HG03097 (cell line): ENCODE measurements around the gene SLC66A3.

Experiments used
- ATAC-seq: cut with Tn5 transposase; IDR thresholded peaks from one replicate; pipeline ENCODE4 v1.9.1; 2021; ENCODE audit not compliant: unreplicated experiment, low FRiP score

The SLC66A3 gene

GRCh38 chr2:11155381-11156035, at the start of gene SLC66A3:
TSS of gene SLC66A3 (plus strand) at chr2:11155467. CDS start at chr2:11155547, 80 bp downstream.
- peak; percentile 79 for ATAC-seq

DNA sequence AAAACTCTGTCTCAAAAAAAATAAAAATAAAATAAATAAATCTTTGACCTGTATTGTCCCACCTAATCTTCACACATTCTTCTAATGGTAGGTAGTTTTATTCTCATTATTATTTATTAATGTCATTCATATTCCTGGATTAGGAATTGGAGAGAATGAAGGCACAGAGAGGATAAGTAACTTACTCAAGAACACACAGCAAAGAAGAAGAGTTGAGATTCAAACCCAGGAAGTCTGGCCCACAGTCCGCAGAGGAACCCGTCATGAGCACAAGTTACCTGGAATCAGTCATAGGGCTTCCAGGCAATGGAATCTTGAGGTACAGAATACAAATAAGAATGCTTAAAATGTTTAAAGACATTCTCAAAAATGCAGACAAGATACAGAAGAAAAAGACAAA, 46.3 kb upstream of the SLC66A3 start:
- no peak for ATAC-seq

- ATAC-seq, result no peak
Observed at GRCh38 chr2:11112870-11113428, 42.3 kb upstream of the SLC66A3 start.

DNA sequence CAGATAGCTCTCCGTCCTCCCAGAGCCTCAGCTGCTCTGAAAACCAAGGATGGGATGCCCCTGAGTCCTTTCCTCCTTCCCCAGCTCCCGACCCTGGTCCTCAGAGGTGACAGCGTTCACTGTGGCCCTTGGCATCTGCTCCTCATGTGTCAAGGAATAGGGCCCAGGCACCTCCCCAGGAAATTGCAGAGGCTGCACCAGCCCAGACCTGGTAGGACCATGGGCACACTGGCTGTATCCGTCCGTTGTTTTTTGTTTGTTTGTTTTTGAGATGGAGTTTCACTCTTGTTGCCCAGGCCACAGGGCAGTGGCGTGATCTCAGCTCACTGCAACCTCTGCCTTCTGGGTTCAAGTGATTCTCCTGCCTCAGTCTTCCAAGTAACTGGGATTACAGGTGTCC, 37.5 kb upstream of the SLC66A3 start:
- ATAC-seq, result no peak

GRCh38 chr2:11118761-11119160, 36.5 kb upstream of the SLC66A3 start:
- no peak for ATAC-seq

DNA sequence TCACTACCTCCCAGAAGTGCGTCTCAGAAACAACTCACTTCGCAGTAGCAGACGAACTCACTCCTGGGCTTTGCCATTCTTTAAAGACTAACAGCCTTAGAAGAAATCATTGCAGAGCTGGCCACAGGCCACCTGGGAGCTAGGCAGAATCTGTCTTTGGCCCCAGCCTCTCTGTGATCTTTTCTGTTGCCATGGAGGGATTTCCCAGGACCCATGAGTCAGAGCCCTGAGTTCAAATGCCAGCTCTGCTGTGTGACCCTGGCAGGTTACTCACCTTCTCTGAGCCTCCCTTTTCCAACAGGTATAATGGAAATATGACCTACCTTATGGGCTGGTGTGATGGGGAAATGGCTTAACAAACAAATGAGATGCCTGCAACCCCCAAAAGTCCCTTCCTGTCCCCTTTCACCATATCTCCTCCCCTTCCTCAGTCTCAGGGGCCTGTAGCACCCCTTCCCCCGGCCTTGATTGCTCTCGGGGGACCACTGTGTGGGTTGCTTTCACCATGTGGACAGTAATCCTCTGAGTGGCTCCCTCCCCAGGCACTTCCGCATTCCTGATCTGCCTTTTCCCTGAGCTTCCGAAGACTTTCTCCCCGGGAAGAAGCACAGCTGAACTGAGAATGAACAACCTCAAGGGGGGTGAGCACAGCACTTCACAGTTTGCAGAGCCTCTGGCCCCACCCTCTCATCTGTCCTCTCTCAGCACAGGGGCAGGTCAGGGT, 34.0 kb upstream of the SLC66A3 start:
- no peak for ATAC-seq

DNA sequence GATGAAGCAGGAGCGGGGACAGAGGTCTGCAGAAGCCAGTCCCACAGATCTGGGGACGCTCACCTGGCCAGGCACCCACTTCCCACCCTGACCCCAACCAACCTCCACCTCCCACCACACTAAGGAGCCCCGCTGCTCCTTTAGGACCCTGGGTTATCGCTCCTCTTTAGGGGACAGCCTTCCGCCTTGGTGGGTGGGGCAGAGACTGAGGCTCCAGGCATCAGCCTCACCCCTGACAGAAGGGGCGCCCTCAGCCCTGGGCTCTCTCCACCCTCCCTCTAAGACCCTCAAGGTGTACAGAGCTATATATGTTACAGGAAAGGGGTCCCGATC, 33.5 kb upstream of the SLC66A3 start:
- ATAC-seq, result no peak

- no peak for ATAC-seq
Observed at GRCh38 chr2:11122380-11122779, 32.9 kb upstream of the SLC66A3 start.

DNA sequence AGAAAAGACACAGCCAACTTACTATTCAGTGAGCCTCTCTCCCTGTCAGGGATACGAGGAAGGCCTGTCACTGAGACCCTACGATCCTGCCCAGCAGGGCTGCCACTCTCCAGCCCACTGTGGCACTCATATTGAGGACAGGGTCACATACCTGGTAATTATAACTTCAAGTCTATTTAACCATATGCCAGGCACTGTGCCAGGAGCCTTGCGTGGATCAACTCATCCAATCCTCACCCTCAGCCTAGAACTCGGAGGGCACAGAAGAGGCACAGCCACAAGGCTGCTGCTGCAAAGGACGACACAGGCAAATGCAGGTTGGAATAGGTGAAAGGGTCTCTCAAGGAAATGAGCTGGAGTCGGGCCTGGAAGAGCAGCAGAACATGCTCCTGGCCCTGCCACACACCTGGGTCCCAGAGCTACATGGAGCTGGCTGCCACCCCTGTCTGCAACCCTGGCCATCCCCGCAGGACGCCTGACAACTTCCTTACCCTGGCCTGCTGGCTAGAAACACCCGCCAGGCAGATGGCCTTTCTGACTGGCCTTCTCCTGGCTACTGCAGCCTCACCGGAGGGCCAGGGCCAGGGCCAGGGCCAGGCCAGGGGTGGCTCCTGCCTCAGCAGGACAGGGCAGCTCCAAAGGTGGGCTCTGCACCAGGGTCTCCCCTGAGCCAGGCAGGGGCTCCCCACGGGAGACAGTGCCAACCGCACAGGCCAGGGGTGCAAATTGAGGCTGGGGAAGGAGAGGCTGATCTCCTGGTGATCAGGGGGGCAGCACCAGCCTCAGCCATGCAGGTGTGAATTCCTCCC, 32.1 kb upstream of the SLC66A3 start:
- ATAC-seq, result no peak

GRCh38 chr2:11123856-11124759, 31.2 kb upstream of the SLC66A3 start:
- no peak for ATAC-seq

DNA sequence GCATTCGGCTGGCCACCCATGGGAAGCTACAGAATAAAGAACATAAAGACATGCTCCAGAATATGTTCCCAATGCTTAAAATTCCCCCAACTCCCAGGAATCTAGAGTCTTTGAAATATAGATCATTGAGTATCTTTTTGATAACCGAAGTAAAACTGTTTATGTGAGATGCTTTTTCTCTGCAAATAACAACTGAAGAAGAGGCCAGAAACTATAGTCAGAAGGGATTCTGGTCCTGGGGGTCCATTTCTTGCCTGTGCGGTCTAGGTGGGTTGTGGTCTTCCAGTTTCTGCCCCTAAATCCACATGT, 30.6 kb upstream of the SLC66A3 start:
- ATAC-seq, result no peak

DNA sequence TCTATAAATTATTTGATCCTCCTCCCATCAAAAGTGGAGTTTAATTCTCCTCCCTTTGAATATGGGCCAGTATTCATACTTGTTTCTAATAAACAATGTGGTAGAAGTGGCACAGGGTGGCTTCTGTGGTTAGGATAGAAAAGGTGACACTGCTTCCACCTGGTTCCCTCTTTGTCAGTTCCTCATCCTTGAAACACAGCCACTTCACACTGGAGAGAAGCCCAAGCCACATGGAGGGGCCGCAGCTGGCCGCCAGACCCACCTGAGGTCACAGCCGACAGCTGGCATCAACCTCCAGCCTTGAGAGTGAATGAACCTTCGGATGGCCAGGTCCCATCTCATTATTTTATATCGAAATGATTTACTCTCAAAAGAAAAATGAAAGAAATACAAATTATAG, 27.5 kb upstream of the SLC66A3 start:
- no peak for ATAC-seq

GRCh38 chr2:11128243-11128951, 26.9 kb upstream of the SLC66A3 start:
- ATAC-seq, result no peak

DNA sequence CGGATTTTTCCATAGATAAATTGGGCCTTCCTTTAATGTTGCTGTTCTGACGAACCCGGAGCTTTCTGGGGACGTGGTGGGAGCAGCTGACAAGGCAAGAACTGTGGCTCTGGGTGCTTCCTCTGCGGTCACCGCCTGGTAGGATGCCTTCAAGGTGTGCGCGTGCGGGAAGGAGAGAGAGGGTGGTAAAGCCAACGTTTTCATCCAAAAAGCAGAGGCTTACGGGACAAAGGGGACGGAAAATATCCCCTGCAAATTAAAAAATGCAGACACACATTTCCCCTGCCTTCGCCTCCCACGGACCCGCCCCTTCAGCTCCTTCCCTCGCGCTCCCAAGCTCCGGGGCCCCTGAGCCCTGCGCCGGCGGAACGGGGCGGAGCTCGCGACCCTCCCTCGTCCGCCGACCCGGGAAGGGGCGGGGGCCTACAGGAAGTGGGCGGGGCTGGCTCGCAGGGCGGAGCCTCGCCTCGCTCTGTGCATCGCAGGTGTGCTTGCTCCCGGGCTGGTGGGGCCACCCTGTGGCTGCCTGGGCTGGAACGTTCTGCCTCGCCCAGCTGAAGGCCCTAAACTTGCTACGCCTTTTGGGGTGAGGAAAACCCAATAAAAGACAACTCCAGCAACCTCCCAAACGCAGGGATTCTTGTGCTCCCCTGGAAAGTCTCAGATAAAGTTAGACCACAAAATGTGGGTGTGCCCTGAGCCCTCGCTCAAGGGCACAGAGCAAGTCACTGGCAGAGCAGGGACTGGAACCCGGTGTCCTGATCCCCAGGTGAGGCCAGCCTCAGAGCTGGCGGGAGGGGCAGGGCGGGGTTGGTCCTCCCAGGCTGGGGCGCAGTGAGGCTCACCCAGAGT, 25.4 kb upstream of the SLC66A3 start:
- no peak for ATAC-seq

GRCh38 chr2:11131166-11131920, 23.9 kb upstream of the SLC66A3 start:
- no peak for ATAC-seq

GRCh38 chr2:11132036-11132671, 23.1 kb upstream of the SLC66A3 start:
- ATAC-seq, result no peak

DNA sequence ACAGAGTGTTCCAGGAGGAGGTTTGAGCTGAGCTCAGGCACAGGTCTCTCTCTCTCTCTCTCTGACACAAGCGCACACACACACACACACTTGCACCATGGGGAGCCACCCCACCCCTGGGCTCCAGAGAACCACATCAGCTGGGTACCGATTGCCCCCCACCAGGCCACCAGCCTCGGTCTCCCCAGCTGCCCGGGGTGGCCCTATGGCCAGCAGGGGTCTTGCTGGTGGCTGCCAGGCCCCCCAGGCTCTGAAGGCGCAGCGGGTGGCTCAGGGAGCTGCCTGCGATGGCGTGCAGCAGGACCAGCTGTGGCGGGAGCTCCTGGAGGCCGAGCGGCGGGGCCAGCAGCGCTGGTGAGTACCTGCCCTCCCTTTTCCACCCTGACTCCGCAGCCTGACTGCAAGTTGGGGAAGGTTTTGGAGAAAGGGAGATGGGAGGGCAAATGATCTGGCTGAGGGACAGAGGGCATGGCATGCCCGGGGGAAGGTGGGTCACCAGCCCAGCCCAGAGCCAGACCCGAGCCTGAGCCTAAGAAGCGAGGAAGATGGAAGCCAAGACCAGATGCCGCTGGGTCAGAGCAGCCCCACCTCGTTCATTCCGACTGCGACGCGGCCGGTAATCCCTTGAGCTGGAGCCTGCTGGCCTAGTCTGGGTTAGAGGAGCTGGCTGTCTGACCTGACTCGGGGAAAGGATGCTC, 21.9 kb upstream of the SLC66A3 start:
- no peak for ATAC-seq
